ENCODE results near the gene DNAJB8.
A peak's percentile ranks its signal among the peaks of the same experiment; 100 is the strongest.

GRCh38 chr3:128489927-128490649 is 23.4 kb upstream of the DNAJB8 start:
- TF ChIP-seq CTCF (IDR thresholded peaks at IDR 0.05) (peak in 7 of 12 donors; percentile 10 to 39 (median 24)), POLR2A (IDR thresholded peaks at IDR 0.05) (no peak)
